C4-2B (cell line): Measurements from ENCODE around the gene DCTN3.

Source experiments
- ZFX ChIP-seq: fragments of 450-650 bp; IDR thresholded peaks from 2 replicates; pipeline ENCODE4 v1.6.1; 2017
- TF ChIP-seq, protein P1 (sequence below): fragments of 450-650 bp; conservative IDR thresholded peaks from 2 replicates; pipeline ENCODE4 v1.5.1; 2017; ENCODE audit warnings: mild to moderate bottlenecking

- TF ChIP-seq, protein P1, sequence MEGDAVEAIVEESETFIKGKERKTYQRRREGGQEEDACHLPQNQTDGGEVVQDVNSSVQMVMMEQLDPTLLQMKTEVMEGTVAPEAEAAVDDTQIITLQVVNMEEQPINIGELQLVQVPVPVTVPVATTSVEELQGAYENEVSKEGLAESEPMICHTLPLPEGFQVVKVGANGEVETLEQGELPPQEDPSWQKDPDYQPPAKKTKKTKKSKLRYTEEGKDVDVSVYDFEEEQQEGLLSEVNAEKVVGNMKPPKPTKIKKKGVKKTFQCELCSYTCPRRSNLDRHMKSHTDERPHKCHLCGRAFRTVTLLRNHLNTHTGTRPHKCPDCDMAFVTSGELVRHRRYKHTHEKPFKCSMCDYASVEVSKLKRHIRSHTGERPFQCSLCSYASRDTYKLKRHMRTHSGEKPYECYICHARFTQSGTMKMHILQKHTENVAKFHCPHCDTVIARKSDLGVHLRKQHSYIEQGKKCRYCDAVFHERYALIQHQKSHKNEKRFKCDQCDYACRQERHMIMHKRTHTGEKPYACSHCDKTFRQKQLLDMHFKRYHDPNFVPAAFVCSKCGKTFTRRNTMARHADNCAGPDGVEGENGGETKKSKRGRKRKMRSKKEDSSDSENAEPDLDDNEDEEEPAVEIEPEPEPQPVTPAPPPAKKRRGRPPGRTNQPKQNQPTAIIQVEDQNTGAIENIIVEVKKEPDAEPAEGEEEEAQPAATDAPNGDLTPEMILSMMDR, result no peak
- TF ChIP-seq ZFX, result no peak
These were observed 10.3 kb upstream of the DCTN3 start for GRCh38 chr9:34630402-34631154.
